Melanocyte of skin (primary cell): ENCODE measurements around the gene BEND5. TPM values are rescaled to one million over a fixed set of nuclear protein-coding genes. Genes with fewer than 3 reads are reported as not detected.

Experiments used
- total RNA-seq, 2 donors: library from RNA; depleted of rRNA; stranded (reverse); fragments of >200 nt; gene quantifications; 2 replicates each; pipeline ENCODE4 v1.2.3, GENCODE V29; 2012

The BEND5 gene, protein sequence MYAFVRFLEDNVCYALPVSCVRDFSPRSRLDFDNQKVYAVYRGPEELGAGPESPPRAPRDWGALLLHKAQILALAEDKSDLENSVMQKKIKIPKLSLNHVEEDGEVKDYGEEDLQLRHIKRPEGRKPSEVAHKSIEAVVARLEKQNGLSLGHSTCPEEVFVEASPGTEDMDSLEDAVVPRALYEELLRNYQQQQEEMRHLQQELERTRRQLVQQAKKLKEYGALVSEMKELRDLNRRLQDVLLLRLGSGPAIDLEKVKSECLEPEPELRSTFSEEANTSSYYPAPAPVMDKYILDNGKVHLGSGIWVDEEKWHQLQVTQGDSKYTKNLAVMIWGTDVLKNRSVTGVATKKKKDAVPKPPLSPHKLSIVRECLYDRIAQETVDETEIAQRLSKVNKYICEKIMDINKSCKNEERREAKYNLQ
- 1 to 10 TPM in 1 of 2 donors, under 1 TPM in 1; under 0.01 to 1.0 TPM for total RNA-seq

DNA sequence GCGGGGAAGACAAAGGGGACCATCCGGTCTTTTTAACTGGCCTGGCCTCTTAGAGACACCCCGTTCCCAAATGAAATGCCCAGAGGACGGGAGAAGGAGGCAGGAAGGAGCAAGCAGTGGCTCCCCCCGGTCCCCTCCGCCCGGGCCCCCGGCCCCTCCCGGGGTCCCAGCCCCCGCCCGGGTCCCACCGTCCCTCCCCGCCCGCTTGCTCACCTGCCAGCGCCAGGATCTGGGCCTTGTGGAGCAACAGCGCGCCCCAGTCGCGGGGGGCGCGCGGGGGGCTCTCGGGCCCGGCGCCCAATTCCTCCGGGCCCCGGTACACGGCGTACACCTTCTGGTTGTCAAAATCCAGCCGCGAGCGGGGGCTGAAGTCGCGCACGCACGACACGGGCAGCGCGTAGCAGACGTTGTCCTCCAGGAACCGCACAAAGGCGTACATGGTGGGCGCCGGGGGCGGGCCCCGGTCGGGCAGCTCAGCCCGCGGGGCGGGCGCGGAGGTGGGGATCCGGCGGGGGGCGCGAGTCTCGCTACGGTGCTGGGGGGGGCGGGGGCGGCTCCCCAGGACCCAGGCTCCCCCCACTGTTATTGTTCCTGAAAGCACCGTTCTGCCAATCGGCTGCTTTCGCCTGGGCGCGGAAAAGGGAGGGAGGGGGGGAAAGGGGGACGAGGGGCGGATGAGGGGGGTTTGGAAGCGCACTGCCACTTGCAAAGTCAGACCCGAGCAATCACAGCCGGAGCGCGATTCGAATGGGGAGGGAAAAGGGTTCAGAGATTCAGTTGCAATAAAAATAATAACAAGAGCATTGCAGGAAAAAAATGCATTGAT lies at the start of gene BEND5:
TSS of gene BEND5 (minus strand) at position 499 of the 826 bp plus-strand sequence. CDS start at position 439, 60 bp downstream.

